Middle frontal gyrus (tissue), 1 donor: ENCODE results near the gene ATXN1.
"Not testable (repeated sequence)": the region's sequence is repeated elsewhere in the genome, so short reads cannot be mapped to it uniquely, and the experiment has no call there.

Experiments used
- DNase-seq: peaks from one replicate; pipeline ENCODE4 v3.0.0-alpha.2; 2015; ENCODE audit warnings: low spot score; ENCODE audit errors: extremely low spot score

The ATXN1 gene

GRCh38 chr6:16459472-16459871 lies 301.8 kb downstream of the ATXN1 start:
- not testable (repeated sequence) for DNase-seq

GRCh38 chr6:16452348-16452747 lies 308.9 kb downstream of the ATXN1 start:
- DNase-seq, result no peak

- DNase-seq, result no peak
Observed at GRCh38 chr6:16450821-16451220, 310.4 kb downstream of the ATXN1 start.

- no peak for DNase-seq
Observed at GRCh38 chr6:16450285-16450684, 311.0 kb downstream of the ATXN1 start.

GRCh38 chr6:16446273-16446672 lies 315.0 kb downstream of the ATXN1 start:
- DNase-seq, result no peak

GRCh38 chr6:16442031-16442430 lies 319.2 kb downstream of the ATXN1 start:
- no peak for DNase-seq

GRCh38 chr6:16441262-16441661 lies 320.0 kb downstream of the ATXN1 start:
- no peak for DNase-seq

- no peak for DNase-seq
Observed at GRCh38 chr6:16440636-16441212, 320.5 kb downstream of the ATXN1 start.

GRCh38 chr6:16438718-16439591 lies 322.3 kb downstream of the ATXN1 start:
- no peak for DNase-seq

- DNase-seq, result no peak
Observed at GRCh38 chr6:16437984-16438383, 323.3 kb downstream of the ATXN1 start.

- no peak for DNase-seq
Observed at GRCh38 chr6:16437095-16437494, 324.2 kb downstream of the ATXN1 start.

- DNase-seq, result no peak
Observed at GRCh38 chr6:16436550-16436949, 324.7 kb downstream of the ATXN1 start.

- no peak for DNase-seq
Observed at GRCh38 chr6:16434885-16435284, 326.4 kb downstream of the ATXN1 start.

- no peak for DNase-seq
Observed at GRCh38 chr6:16433338-16433890, 327.8 kb downstream of the ATXN1 start.

- no peak for DNase-seq
Observed at GRCh38 chr6:16432075-16433032, 328.9 kb downstream of the ATXN1 start.

GRCh38 chr6:16431106-16431505 lies 330.2 kb downstream of the ATXN1 start:
- DNase-seq, result no peak

- no peak for DNase-seq
Observed at GRCh38 chr6:16430391-16431089, 330.7 kb downstream of the ATXN1 start.

GRCh38 chr6:16429669-16430068 lies 331.6 kb downstream of the ATXN1 start:
- DNase-seq, result no peak

- DNase-seq, result no peak
Observed at GRCh38 chr6:16427124-16427523, 334.1 kb downstream of the ATXN1 start.

GRCh38 chr6:16425881-16426615 lies 335.2 kb downstream of the ATXN1 start:
- no peak for DNase-seq
